ENCODE data around the gene CACTIN.

DNA sequence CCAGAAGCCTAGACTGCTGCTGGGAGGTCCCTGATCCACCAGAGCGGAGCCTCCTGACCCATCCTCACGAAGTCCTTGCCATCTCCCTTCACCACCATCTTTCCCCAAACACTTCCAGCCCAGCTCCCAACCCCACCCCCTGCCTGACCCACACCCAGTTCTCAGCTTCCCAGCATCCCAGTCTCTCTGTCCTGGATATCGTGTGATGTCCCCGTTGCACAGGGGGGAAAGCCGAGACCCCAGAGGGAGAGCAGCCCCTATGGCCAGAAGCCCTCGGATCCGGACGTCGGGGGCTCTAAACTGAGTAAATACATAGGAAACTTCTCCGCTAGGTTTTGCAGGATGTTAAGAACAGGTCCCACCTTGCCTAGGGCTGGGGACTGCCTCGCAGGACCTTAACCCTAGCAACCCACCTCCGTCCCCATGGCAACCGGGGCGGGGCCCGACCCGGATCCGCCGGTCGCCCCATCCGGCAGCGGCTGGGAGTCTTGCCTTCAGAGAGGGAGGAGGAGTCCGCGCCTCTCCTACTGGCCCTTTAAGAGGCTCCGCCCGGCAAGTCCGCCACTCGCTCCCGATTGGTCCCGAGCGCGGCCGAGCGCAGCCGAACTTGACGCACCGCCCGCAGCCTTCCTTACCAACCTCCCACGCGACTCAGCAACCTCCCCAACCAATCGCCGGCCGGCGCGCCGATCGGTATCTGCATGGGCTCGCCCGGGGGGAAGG, 54.3 kb downstream of the CACTIN start:
- TF ChIP-seq, protein P1, sequence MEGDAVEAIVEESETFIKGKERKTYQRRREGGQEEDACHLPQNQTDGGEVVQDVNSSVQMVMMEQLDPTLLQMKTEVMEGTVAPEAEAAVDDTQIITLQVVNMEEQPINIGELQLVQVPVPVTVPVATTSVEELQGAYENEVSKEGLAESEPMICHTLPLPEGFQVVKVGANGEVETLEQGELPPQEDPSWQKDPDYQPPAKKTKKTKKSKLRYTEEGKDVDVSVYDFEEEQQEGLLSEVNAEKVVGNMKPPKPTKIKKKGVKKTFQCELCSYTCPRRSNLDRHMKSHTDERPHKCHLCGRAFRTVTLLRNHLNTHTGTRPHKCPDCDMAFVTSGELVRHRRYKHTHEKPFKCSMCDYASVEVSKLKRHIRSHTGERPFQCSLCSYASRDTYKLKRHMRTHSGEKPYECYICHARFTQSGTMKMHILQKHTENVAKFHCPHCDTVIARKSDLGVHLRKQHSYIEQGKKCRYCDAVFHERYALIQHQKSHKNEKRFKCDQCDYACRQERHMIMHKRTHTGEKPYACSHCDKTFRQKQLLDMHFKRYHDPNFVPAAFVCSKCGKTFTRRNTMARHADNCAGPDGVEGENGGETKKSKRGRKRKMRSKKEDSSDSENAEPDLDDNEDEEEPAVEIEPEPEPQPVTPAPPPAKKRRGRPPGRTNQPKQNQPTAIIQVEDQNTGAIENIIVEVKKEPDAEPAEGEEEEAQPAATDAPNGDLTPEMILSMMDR (IDR thresholded peaks at IDR 0.05), result no peak
- no peak for TF ChIP-seq POLR2A (IDR thresholded peaks at IDR 0.05)

Measured in lower leg skin (tissue), 3 donors.